Measurements from ENCODE around the gene TPCN2.

GRCh38 chr11:69094111-69094914 is 45.6 kb downstream of the TPCN2 start:
- TF ChIP-seq BACH2 (CRISPR knock-in tag; IDR thresholded peaks at IDR 0.05; ENCODE audit: borderline replicate concordance) (no peak), ISL1 (CRISPR knock-in tag; IDR thresholded peaks at IDR 0.05) (no peak)
- TF ChIP-seq, protein P1, sequence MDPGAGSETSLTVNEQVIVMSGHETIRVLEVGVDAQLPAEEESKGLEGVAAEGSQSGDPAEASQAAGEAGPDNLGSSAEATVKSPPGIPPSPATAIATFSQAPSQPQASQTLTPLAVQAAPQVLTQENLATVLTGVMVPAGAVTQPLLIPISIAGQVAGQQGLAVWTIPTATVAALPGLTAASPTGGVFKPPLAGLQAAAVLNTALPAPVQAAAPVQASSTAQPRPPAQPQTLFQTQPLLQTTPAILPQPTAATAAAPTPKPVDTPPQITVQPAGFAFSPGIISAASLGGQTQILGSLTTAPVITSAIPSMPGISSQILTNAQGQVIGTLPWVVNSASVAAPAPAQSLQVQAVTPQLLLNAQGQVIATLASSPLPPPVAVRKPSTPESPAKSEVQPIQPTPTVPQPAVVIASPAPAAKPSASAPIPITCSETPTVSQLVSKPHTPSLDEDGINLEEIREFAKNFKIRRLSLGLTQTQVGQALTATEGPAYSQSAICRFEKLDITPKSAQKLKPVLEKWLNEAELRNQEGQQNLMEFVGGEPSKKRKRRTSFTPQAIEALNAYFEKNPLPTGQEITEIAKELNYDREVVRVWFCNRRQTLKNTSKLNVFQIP (CRISPR knock-in tag; IDR thresholded peaks at IDR 0.05; ENCODE audit: borderline replicate concordance, low read depth) = no peak
